HG02852 (cell line): ENCODE measurements around the gene CDC123.
"Not testable (repeated sequence)": the region's sequence is repeated elsewhere in the genome, so short reads cannot be mapped to it uniquely, and the experiment has no call there.

Experiments used
- ATAC-seq: cut with Tn5 transposase; IDR thresholded peaks from one replicate; pipeline ENCODE4 v1.9.1; 2021; ENCODE audit warnings: mild to moderate bottlenecking, moderate library complexity; ENCODE audit not compliant: unreplicated experiment

The CDC123 gene

GRCh38 chr10:12228851-12229250, 32.9 kb downstream of the CDC123 start:
- ATAC-seq: no peak

- not testable (repeated sequence) for ATAC-seq
These were observed 38.7 kb downstream of the CDC123 start for GRCh38 chr10:12234687-12235086.

GRCh38 chr10:12235116-12235694, 39.2 kb downstream of the CDC123 start:
- ATAC-seq: no peak

- no peak for ATAC-seq
These were observed 39.8 kb downstream of the CDC123 start for GRCh38 chr10:12235796-12236195.

GRCh38 chr10:12237265-12238220, 41.6 kb downstream of the CDC123 start:
- ATAC-seq: no peak

GRCh38 chr10:12238821-12239220, 42.8 kb downstream of the CDC123 start:
- no peak for ATAC-seq

GRCh38 chr10:12241810-12242529, 46.0 kb downstream of the CDC123 start:
- peak; percentile 56 for ATAC-seq

- no peak for ATAC-seq
These were observed 48.1 kb downstream of the CDC123 start for GRCh38 chr10:12243864-12244620.

- no peak for ATAC-seq
These were observed 54.2 kb downstream of the CDC123 start for GRCh38 chr10:12250181-12250580.

- not testable (repeated sequence) for ATAC-seq
These were observed 54.7 kb downstream of the CDC123 start for GRCh38 chr10:12250702-12251101.

- no peak for ATAC-seq
These were observed 55.6 kb downstream of the CDC123 start for GRCh38 chr10:12251581-12251980.

- ATAC-seq: no peak
These were observed 57.0 kb downstream of the CDC123 start for GRCh38 chr10:12252882-12253546.

- ATAC-seq: no peak
These were observed 59.1 kb downstream of the CDC123 start for GRCh38 chr10:12255048-12255447.

GRCh38 chr10:12259988-12260387, 64.0 kb downstream of the CDC123 start:
- no peak for ATAC-seq

- ATAC-seq: no peak
These were observed 66.4 kb downstream of the CDC123 start for GRCh38 chr10:12262278-12262981.

- peak; percentile 90 for ATAC-seq
These were observed 68.4 kb downstream of the CDC123 start for GRCh38 chr10:12264204-12264940.

GRCh38 chr10:12269056-12269455, 73.1 kb downstream of the CDC123 start:
- no peak for ATAC-seq

- no peak for ATAC-seq
These were observed 75.2 kb downstream of the CDC123 start for GRCh38 chr10:12271210-12271540.

GRCh38 chr10:12277862-12278261, 81.9 kb downstream of the CDC123 start:
- ATAC-seq: not testable (repeated sequence)
